HG03469 (cell line): ENCODE data around the gene SMIM17.

Source experiments
- ATAC-seq: cut with Tn5 transposase; IDR thresholded peaks from one replicate; pipeline ENCODE4 v1.9.1; 2021; ENCODE audit warnings: mild to moderate bottlenecking, moderate library complexity, moderate number of reproducible peaks; ENCODE audit not compliant: unreplicated experiment

SMIM17 gene

GRCh38 chr19:56642711-56643459, at the start of gene SMIM17:
SMIM17 (plus strand) TSS chr19:56643159; CDS start chr19:56645668, 2,509 bp downstream.
- no peak for ATAC-seq

GRCh38 chr19:56594446-56594782, 48.5 kb upstream of the SMIM17 start:
- ATAC-seq = no peak

- ATAC-seq = peak; percentile 77
Measured at GRCh38 chr19:56594783-56595547, 48.0 kb upstream of the SMIM17 start, which contains the start of gene ZNF71. ZNF71 (plus strand) TSS chr19:56595302; CDS start chr19:56601559, 6,257 bp downstream.

- ATAC-seq = no peak
Measured at GRCh38 chr19:56595548-56595899, 47.4 kb upstream of the SMIM17 start.

- ATAC-seq = no peak
Measured at GRCh38 chr19:56596676-56597075, 46.3 kb upstream of the SMIM17 start.

GRCh38 chr19:56597696-56598095, 45.3 kb upstream of the SMIM17 start:
- ATAC-seq = no peak

GRCh38 chr19:56601375-56601774, 41.6 kb upstream of the SMIM17 start:
- no peak for ATAC-seq

GRCh38 chr19:56603829-56604228, 39.1 kb upstream of the SMIM17 start:
- ATAC-seq = no peak

- no peak for ATAC-seq
Measured at GRCh38 chr19:56608274-56608964, 34.5 kb upstream of the SMIM17 start.

GRCh38 chr19:56611288-56611687, 31.7 kb upstream of the SMIM17 start:
- ATAC-seq = no peak

- no peak for ATAC-seq
Measured at GRCh38 chr19:56612737-56613136, 30.2 kb upstream of the SMIM17 start.

GRCh38 chr19:56613639-56614038, 29.3 kb upstream of the SMIM17 start:
- ATAC-seq = no peak

- ATAC-seq = no peak
Measured at GRCh38 chr19:56617531-56617930, 25.4 kb upstream of the SMIM17 start.

GRCh38 chr19:56619121-56619520, 23.8 kb upstream of the SMIM17 start:
- ATAC-seq = no peak

GRCh38 chr19:56622374-56622773, 20.6 kb upstream of the SMIM17 start:
- no peak for ATAC-seq

GRCh38 chr19:56623006-56623405, 20.0 kb upstream of the SMIM17 start:
- ATAC-seq = no peak

GRCh38 chr19:56625708-56626107, 17.3 kb upstream of the SMIM17 start:
- no peak for ATAC-seq

- no peak for ATAC-seq
Measured at GRCh38 chr19:56633021-56633420, 9.9 kb upstream of the SMIM17 start.

- no peak for ATAC-seq
Measured at GRCh38 chr19:56637976-56638555, 4.9 kb upstream of the SMIM17 start.

GRCh38 chr19:56639217-56639616, 3.7 kb upstream of the SMIM17 start:
- ATAC-seq = no peak

- no peak for ATAC-seq
Measured at GRCh38 chr19:56643460-56643955, 549 bp downstream of the SMIM17 start.
